ENCODE data around the gene DCDC1. TPM values are rescaled to one million over a fixed set of nuclear protein-coding genes. Genes with fewer than 3 reads are reported as not detected.

The DCDC1 gene, protein sequence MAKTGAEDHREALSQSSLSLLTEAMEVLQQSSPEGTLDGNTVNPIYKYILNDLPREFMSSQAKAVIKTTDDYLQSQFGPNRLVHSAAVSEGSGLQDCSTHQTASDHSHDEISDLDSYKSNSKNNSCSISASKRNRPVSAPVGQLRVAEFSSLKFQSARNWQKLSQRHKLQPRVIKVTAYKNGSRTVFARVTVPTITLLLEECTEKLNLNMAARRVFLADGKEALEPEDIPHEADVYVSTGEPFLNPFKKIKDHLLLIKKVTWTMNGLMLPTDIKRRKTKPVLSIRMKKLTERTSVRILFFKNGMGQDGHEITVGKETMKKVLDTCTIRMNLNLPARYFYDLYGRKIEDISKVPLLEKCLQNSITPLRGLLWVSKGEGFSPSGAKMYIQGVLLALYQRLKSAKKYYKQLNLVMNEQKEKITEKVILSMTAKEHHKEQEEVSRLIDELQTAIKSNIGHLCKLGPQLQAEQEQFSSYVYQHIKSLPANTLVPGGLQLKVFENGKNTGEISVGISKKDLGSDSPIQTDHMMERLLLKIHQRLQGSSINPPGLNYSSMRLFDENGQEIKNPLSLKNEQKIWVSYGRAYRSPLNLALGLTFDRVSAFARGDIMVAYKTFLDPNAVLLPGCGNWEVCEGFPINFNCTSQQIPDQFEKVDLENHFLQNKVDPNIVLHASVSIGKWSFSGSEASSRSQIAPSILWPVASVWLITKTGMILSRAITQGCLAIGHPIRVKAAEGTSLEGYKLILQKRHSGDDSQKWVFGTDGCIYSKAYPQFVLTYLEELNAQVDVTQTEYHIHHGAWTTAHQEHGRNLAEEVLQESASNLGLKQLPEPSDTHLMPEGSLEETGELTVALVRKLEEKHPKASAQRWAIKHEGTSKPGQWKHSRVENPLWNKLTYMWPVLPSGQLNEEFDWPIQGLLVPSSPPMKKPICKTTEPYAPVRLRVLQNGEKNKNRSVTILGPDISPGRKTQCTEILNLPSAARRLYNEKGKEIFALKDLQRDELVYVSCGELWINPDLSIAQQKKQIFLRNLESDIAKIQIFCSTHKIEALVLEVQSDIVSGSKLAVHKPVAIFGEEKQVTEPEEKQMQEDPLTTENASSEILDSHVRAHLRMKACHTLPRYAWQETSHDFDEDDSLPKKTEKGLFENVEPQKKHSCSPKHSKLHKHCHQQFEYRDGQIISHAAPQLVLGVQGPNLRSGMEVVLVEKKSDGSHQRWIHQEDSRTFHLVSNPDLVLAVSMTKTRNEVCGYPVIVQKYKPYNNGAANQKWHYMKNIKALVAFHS (N-terminal part only)
- 1 to 10 TPM in 1 of 4 donors, under 1 TPM in 1, not detected in 2; 0.34 to 2.7 TPM for total RNA-seq

- 1% methylated on average over 46 of the region's 53 CpGs for WGBS
- Histone ChIP-seq H3K27me3 (no peaks in the 10 kb centered on the region), H3K4me1 (peaks cover 15% of the 10 kb centered on the region), H3K4me3 (peak within 1 kb of the TSS; percentile 93), H3K27ac (peak within 1 kb of the TSS; percentile 79), H3K9me3 (no peaks in the 10 kb centered on the region), H3K36me3 (no peaks in the 10 kb centered on the region)
- TF ChIP-seq CTCF (IDR thresholded peaks at IDR 0.05): no peak
- no peak for TF ChIP-seq EP300 (IDR thresholded peaks at IDR 0.05)
- TF ChIP-seq POLR2A (IDR thresholded peaks at IDR 0.05): no peak
- peak in 1 of 3 donors; percentile 54 for TF ChIP-seq POLR2AphosphoS5 (IDR thresholded peaks at IDR 0.05)
- peak; percentile 94 for DNase-seq (ENCODE audit: low spot score in 2 of 2)
Measured at GRCh38 chr11:31369348-31370329, at the start of gene DCDC1, which contains the start of gene DNAJC24. Gene DCDC1, minus strand, starts transcription at chr11:31369739. Its CDS starts 41,459 bp downstream, at chr11:31328280. Gene DNAJC24, plus strand, starts transcription at chr11:31369860. Its CDS starts 889 bp downstream, at chr11:31370749.

- Histone ChIP-seq H3K36me3 (peaks cover 3% of the 10 kb centered on the region), H3K27ac (no peak overlapping the region), H3K4me1 (no peaks in the 10 kb centered on the region), H3K9me3 (no peaks in the 10 kb centered on the region), H3K27me3 (no peaks in the 10 kb centered on the region), H3K4me3 (no peak overlapping the region)
- TF ChIP-seq POLR2A (IDR thresholded peaks at IDR 0.05) (no peak), CTCF (IDR thresholded peaks at IDR 0.05) (no peak), POLR2AphosphoS5 (IDR thresholded peaks at IDR 0.05) (no peak)
- 87% methylated on average over 3 of the region's 3 CpGs for WGBS
- DNase-seq (ENCODE audit: low spot score in 2 of 2): no peak
Measured at GRCh38 chr11:31419138-31419537, 49.6 kb upstream of the DCDC1 start.

GRCh38 chr11:31417816-31418215 lies 48.3 kb upstream of the DCDC1 start:
- TF ChIP-seq POLR2A (IDR thresholded peaks at IDR 0.05): no peak
- no peak for TF ChIP-seq EP300 (IDR thresholded peaks at IDR 0.05)
- TF ChIP-seq POLR2AphosphoS5 (IDR thresholded peaks at IDR 0.05): no peak
- TF ChIP-seq CTCF (IDR thresholded peaks at IDR 0.05): no peak
- H3K27ac ChIP-seq: no peak overlapping the region
- no peaks in the 10 kb centered on the region for H3K27me3 ChIP-seq
- H3K36me3 ChIP-seq: peaks cover 3% of the 10 kb centered on the region
- H3K4me1 ChIP-seq: no peaks in the 10 kb centered on the region
- DNase-seq (ENCODE audit: low spot score in 2 of 2): no peak
- H3K9me3 ChIP-seq: no peaks in the 10 kb centered on the region
- H3K4me3 ChIP-seq: no peak overlapping the region
- WGBS: 94% methylated on average over 2 of the region's 2 CpGs

GRCh38 chr11:31417357-31417756 lies 47.8 kb upstream of the DCDC1 start:
- Histone ChIP-seq H3K9me3 (no peaks in the 10 kb centered on the region), H3K27me3 (no peaks in the 10 kb centered on the region), H3K36me3 (peaks cover 3% of the 10 kb centered on the region), H3K4me1 (no peaks in the 10 kb centered on the region), H3K4me3 (no peak overlapping the region), H3K27ac (no peak overlapping the region)
- no peak for TF ChIP-seq EP300 (IDR thresholded peaks at IDR 0.05)
- no peak for TF ChIP-seq POLR2AphosphoS5 (IDR thresholded peaks at IDR 0.05)
- no peak for TF ChIP-seq POLR2A (IDR thresholded peaks at IDR 0.05)
- no peak for TF ChIP-seq CTCF (IDR thresholded peaks at IDR 0.05)
- WGBS: 95% methylated on average over 1 of the region's 1 CpG
- no peak for DNase-seq (ENCODE audit: low spot score in 2 of 2)

Measured in suprapubic skin (tissue), 4 donors.